GM23248 (cell line): ENCODE results near the gene FN3KRP.

ENCODE experiments used
- EZH2 ChIP-seq: fragments of 200-600 bp; sonication (generic); IDR thresholded peaks from 2 replicates; pipeline ENCODE4 v1.6.1; 2018; ENCODE audit warnings: antibody characterized with exemption, mild to moderate bottlenecking; ENCODE audit not compliant: insufficient read depth, poor library complexity, severe bottlenecking
- EZH2phosphoT487 ChIP-seq: fragments of 200-600 bp; sonication (generic); IDR thresholded peaks from 2 replicates; pipeline ENCODE4 v1.6.1; 2018; ENCODE audit warnings: antibody characterized with exemption, moderate library complexity, mild to moderate bottlenecking, low read depth; ENCODE audit not compliant: insufficient read depth

- TF ChIP-seq EZH2phosphoT487 = no peak
- no peak for TF ChIP-seq EZH2
These were observed 3.7 kb downstream of the FN3KRP start for GRCh38 chr17:82720204-82720603.
